Lung (tissue), 12 donors: ENCODE results near the gene KSR1. TPM values are rescaled to one million over a fixed set of nuclear protein-coding genes. Genes with fewer than 3 reads are reported as not detected.

ENCODE experiments used
- ATAC-seq: fragments of 200-7000 bp; cut with Tn5 transposase; one replicate; pipeline ENCODE4 v1.9.1; 2020; ENCODE audit warnings: moderate number of reproducible peaks; ENCODE audit not compliant: insufficient read depth, low FRiP score
- DNase-seq, 3 donors: peaks; one replicate each; pipeline ENCODE4 v3.0.0-alpha.2; 2013 to 2017
- H3K27ac ChIP-seq, 2 donors: one replicate each; pipeline ENCODE4 v1.5.1; 2013; ENCODE audit warnings: mild to moderate bottlenecking in 2 of 2, moderate library complexity in 2 of 2, control low read depth in 1 of 2, inconsistent platforms in 1 of 2, low read depth in 1 of 2, low read length in 1 of 2
- H3K27me3 ChIP-seq, 3 donors: one replicate each; pipeline ENCODE4 v1.5.1; 2013; ENCODE audit warnings: low read length in 2 of 3; ENCODE audit not compliant: control insufficient read depth in 3 of 3, insufficient read depth in 3 of 3
- H3K36me3 ChIP-seq, 4 donors: one replicate each; pipeline ENCODE4 v1.5.1; 2013; ENCODE audit warnings: low read length in 4 of 4, mild to moderate bottlenecking in 1 of 4, moderate library complexity in 1 of 4; ENCODE audit not compliant: control insufficient read depth in 4 of 4, insufficient read depth in 4 of 4
- H3K4me1 ChIP-seq, 5 donors: one replicate each; pipeline ENCODE4 v1.5.1; 2013; ENCODE audit warnings: low read length in 5 of 5, mild to moderate bottlenecking in 2 of 5, moderate library complexity in 1 of 5; ENCODE audit not compliant: control insufficient read depth in 5 of 5, insufficient read depth in 5 of 5
- H3K4me3 ChIP-seq: one replicate; pipeline ENCODE4 v1.5.1; 2013; ENCODE audit warnings: mild to moderate bottlenecking, control low read depth, moderate library complexity
- H3K9ac ChIP-seq, 2 donors: one replicate each; pipeline ENCODE4 v1.5.1; 2013; ENCODE audit warnings: low read length in 2 of 2, control low read depth in 1 of 2; ENCODE audit not compliant: insufficient read depth in 1 of 2
- H3K9me3 ChIP-seq, 4 donors: one replicate each; pipeline ENCODE4 v1.5.1; 2013; ENCODE audit warnings: low read length in 3 of 4, mild to moderate bottlenecking in 1 of 4, moderate library complexity in 1 of 4; ENCODE audit not compliant: control insufficient read depth in 4 of 4, insufficient read depth in 3 of 4
- CTCF ChIP-seq: IDR thresholded peaks from 2 replicates; pipeline ENCODE4 v1.5.1; 2012; ENCODE audit warnings: mild to moderate bottlenecking; ENCODE audit errors: control extremely low read depth, extremely low read depth
- WGBS, 2 donors: extraction: QIAGEN DNeasy Blood & Tissue Kit; methylation state at CpG; one replicate each; pipeline ENCODE4 v1.1.7; 2013; 5-methylcytosine and 5-hydroxymethylcytosine counted together
- polyA plus RNA-seq, 2 donors: library from polyadenylated mRNA; stranded (reverse); fragments of 200-250 nt; gene quantifications; one replicate each; pipeline ENCODE4 v1.2.1, GENCODE V29; 2013
- total RNA-seq, 2 donors: library from RNA; depleted of rRNA in 1 of 2; stranded (reverse); fragments of >200 nt in 1 of 2; gene quantifications; one replicate each; pipeline ENCODE4 v1.2.1, GENCODE V29; 2014 to 2021
- donor health status: control.
- donor health status: control.
- donor health status: Bipolar disorder and iron deficiency.
- donor health status: healthy.
- donor health status: DM: yes; HTN: yes; CAD: no.

KSR1 gene
- total and polyA plus RNA-seq, 4 donors, result 26.8 to 70.0 (median 42.3) TPM

GRCh38 chr17:27657620-27658019, 201.4 kb downstream of the KSR1 start:
- Histone ChIP-seq H3K27ac (no peak overlapping the region), H3K9me3 (no peaks in the 10 kb centered on the region), H3K9ac (no peak overlapping the region)

GRCh38 chr17:27659683-27660082, 203.4 kb downstream of the KSR1 start:
- no peaks in the 10 kb centered on the region for H3K27me3 ChIP-seq
- WGBS, 2 donors, result 79% methylated on average over 6 of the region's 6 CpGs
- TF ChIP-seq CTCF, result no peak
- H3K4me1 ChIP-seq, result no peaks in the 10 kb centered on the region
- no peak overlapping the region for H3K27ac ChIP-seq
- no peak overlapping the region for H3K9ac ChIP-seq
- H3K4me3 ChIP-seq, result no peak overlapping the region
- ATAC-seq, result no peak
- no peaks in the 10 kb centered on the region for H3K36me3 ChIP-seq
- DNase-seq, result no peak
- no peaks in the 10 kb centered on the region for H3K9me3 ChIP-seq

More at GRCh38 chr17:27657620-27658019, 201.4 kb downstream of the KSR1 start:
- Histone ChIP-seq H3K4me3 (no peak overlapping the region), H3K4me1 (no peaks in the 10 kb centered on the region), H3K27me3 (no peaks in the 10 kb centered on the region), H3K36me3 (no peaks in the 10 kb centered on the region)
- ATAC-seq (no peak), DNase-seq (peak in 2 of 3 donors; percentile 12 to 34)
- no peak for TF ChIP-seq CTCF
- WGBS, 2 donors, result 56 to 61% methylated on average over 5 of the region's 5 CpGs

GRCh38 chr17:27660436-27660835, 204.2 kb downstream of the KSR1 start:
- no peak for DNase-seq
- no peak overlapping the region for H3K27ac ChIP-seq
- no peak overlapping the region for H3K4me3 ChIP-seq
- no peaks in the 10 kb centered on the region for H3K9me3 ChIP-seq
- H3K36me3 ChIP-seq, result no peaks in the 10 kb centered on the region
- H3K4me1 ChIP-seq, result no peaks in the 10 kb centered on the region
- no peak for TF ChIP-seq CTCF
- WGBS, 2 donors, result 89% methylated on average over 3 of the region's 3 CpGs
- no peak overlapping the region for H3K9ac ChIP-seq
- H3K27me3 ChIP-seq, result no peaks in the 10 kb centered on the region
- no peak for ATAC-seq

GRCh38 chr17:27663936-27664605, 207.8 kb downstream of the KSR1 start:
- no peak for ATAC-seq
- H3K9me3 ChIP-seq, result no peaks in the 10 kb centered on the region
- H3K4me1 ChIP-seq, result no peaks in the 10 kb centered on the region
- WGBS, 2 donors, result 93 to 95% methylated on average over 8 of the region's 8 CpGs
- H3K27me3 ChIP-seq, result no peaks in the 10 kb centered on the region
- H3K9ac ChIP-seq, result no peak overlapping the region
- H3K4me3 ChIP-seq, result no peak overlapping the region
- H3K27ac ChIP-seq, result no peak overlapping the region
- DNase-seq, result no peak
- TF ChIP-seq CTCF, result no peak
- no peaks in the 10 kb centered on the region for H3K36me3 ChIP-seq
